ENCODE data around the gene GLYATL3. TPM values are rescaled to one million over a fixed set of nuclear protein-coding genes. Genes with fewer than 3 reads are reported as not detected.

The GLYATL3 gene
- polyA plus RNA-seq, 1 donor (not counting 4 experiments of a cell fraction or from before 2014, with no cell fraction given), result not detected

DNA sequence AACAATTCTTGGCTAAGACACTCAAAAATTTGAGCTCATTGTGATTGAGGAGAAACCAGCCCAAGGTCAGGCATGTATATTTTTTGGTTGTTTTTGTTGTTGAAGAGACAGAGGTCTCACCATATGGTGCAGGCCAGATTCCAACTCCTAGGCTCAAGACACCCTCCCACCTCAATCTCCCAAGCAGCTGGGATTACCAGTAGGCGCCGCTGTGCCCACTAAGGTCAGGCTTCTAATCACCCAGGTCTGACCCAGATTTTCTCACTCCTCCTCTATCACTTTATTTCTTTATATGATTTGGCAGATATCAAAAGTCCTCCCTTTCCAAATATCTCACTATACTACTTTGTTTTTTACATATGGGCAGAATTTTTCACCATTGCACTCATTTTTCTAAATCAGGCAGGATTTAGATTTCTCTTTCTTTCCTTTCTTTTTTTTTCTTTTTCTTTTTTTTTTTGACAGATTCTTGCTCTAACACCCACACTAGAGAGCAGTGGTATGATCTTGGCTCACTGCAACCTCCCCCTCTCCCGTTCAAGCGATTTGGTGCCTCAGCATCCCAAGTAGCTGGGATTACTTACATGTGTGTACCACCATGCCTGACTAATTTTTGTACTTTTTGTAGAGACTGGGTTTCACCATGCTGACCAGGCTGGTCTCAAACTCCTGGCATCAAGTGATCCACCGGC lies 49.0 kb downstream of the GLYATL3 start:
- TF ChIP-seq EZH2 (IDR thresholded peaks at IDR 0.05; ENCODE audit: low read length), result no peak
- TF ChIP-seq, protein P1, sequence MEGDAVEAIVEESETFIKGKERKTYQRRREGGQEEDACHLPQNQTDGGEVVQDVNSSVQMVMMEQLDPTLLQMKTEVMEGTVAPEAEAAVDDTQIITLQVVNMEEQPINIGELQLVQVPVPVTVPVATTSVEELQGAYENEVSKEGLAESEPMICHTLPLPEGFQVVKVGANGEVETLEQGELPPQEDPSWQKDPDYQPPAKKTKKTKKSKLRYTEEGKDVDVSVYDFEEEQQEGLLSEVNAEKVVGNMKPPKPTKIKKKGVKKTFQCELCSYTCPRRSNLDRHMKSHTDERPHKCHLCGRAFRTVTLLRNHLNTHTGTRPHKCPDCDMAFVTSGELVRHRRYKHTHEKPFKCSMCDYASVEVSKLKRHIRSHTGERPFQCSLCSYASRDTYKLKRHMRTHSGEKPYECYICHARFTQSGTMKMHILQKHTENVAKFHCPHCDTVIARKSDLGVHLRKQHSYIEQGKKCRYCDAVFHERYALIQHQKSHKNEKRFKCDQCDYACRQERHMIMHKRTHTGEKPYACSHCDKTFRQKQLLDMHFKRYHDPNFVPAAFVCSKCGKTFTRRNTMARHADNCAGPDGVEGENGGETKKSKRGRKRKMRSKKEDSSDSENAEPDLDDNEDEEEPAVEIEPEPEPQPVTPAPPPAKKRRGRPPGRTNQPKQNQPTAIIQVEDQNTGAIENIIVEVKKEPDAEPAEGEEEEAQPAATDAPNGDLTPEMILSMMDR (optimal IDR thresholded peaks at IDR 0.05 in 1 of 3, IDR thresholded peaks at IDR 0.05 in 1 of 3, conservative IDR thresholded peaks at IDR 0.05 in 1 of 3; ENCODE audit: extremely low read depth in 1 of 3, insufficient read depth in 2 of 3, low read length in 3 of 3), result no peak
- H2AFZ ChIP-seq (ENCODE audit: control insufficient read depth, low read length), result no peak overlapping the region
- no peaks in the 10 kb centered on the region for H4K20me1 ChIP-seq (ENCODE audit: control insufficient read depth, extremely low read depth, insufficient read depth, low read length)
- peaks cover 8% of the 10 kb centered on the region for H3K4me1 ChIP-seq (ENCODE audit: control insufficient read depth, extremely low read depth, insufficient read depth, low read length)
- H3K27ac ChIP-seq (ENCODE audit: control insufficient read depth, insufficient read depth, low read length), result no peak overlapping the region
- H3K4me3 ChIP-seq (ENCODE audit: control insufficient read depth in 2 of 3, extremely low read depth in 1 of 3, insufficient read depth in 2 of 3, low read depth in 1 of 3, low read length in 3 of 3), result no peak overlapping the region
- no peak overlapping the region for H3K4me2 ChIP-seq (ENCODE audit: control insufficient read depth, extremely low read depth, insufficient read depth, low read depth, low read length)
- H3K9ac ChIP-seq (ENCODE audit: control insufficient read depth, extremely low read depth, insufficient read depth, low read length), result no peak overlapping the region
- H3K9me3 ChIP-seq (ENCODE audit: control insufficient read depth, low read depth, low read length), result no peaks in the 10 kb centered on the region
- no peaks in the 10 kb centered on the region for H3K36me3 ChIP-seq (ENCODE audit: control insufficient read depth in 2 of 2, extremely low read depth in 1 of 2, insufficient read depth in 2 of 2, low read length in 2 of 2)
- FAIRE-seq, result no peak
- H3K27me3 ChIP-seq (ENCODE audit: control insufficient read depth, extremely low read depth, insufficient read depth, low read length), result no peaks in the 10 kb centered on the region
- peaks cover 25% of the 10 kb centered on the region for H3K79me2 ChIP-seq (ENCODE audit: control insufficient read depth, insufficient read depth, low read length)
- H3K9me1 ChIP-seq (ENCODE audit: control insufficient read depth, extremely low read depth, insufficient read depth, low read length), result no peaks in the 10 kb centered on the region
- no peak for DNase-seq (ENCODE audit: low read depth, low spot score)
- dilution Hi-C loops (cut with MboI; ENCODE audit: extremely low pct_ligation_motif_present, low sequenced_read_pairs), result no loop called here

DNA sequence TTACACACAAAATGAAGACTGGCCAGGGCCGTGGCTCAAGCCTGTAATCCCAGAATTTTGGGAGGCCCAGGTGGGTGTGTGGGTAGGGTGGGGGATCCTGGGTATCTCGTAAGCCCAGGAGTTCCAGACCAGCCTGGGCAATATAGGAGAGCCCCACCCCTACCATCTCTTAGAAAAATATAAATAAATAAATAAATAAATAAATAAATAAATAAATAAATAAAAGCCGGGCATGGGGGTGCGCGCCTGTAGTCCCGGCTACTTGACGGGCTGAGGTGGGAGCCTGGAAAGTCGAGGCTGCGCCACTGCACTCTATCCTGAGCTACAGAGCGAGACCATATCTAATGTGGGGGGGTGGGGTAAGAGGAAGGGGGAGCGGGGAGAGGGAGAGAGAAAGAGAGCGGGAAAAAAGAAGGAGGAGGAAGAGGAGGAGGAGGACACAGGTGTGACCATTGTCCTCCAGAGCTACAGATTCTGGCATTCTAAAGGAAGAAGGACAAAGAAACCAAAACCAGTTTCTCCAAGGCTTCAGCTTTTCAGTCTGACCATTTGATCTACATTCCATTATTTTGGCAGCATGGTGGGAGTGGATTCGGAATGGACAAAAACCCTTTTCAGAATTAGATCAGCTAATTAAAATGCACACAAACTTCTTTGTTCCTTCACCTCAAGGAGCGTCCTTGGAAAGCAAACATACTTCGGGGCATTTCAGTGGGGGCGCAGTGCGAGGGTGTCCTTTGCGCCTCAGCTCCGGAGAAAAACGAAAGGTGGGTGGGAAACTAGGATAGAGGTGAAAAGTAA lies 50.2 kb downstream of the GLYATL3 start:
- peak overlapping the region; percentile 88 for H2AFZ ChIP-seq (ENCODE audit: control insufficient read depth, low read length)
- DNase-seq (ENCODE audit: low read depth, low spot score) (no peak), FAIRE-seq (no peak)
- TF ChIP-seq EZH2 (IDR thresholded peaks at IDR 0.05; ENCODE audit: low read length), result no peak
- TF ChIP-seq, protein P1 (optimal IDR thresholded peaks at IDR 0.05 in 1 of 3, IDR thresholded peaks at IDR 0.05 in 1 of 3, conservative IDR thresholded peaks at IDR 0.05 in 1 of 3; ENCODE audit: extremely low read depth in 1 of 3, insufficient read depth in 2 of 3, low read length in 3 of 3), result no peak
- peak overlapping the region; percentile 87 to 96 (median 93) for H3K4me3 ChIP-seq (ENCODE audit: control insufficient read depth in 2 of 3, extremely low read depth in 1 of 3, insufficient read depth in 2 of 3, low read depth in 1 of 3, low read length in 3 of 3)
- dilution Hi-C loops (cut with MboI; ENCODE audit: extremely low pct_ligation_motif_present, low sequenced_read_pairs), result no loop called here
- peaks cover 19% of the 10 kb centered on the region for H3K4me1 ChIP-seq (ENCODE audit: control insufficient read depth, extremely low read depth, insufficient read depth, low read length)
- peak overlapping the region; percentile 96 for H3K9ac ChIP-seq (ENCODE audit: control insufficient read depth, extremely low read depth, insufficient read depth, low read length)
- H4K20me1 ChIP-seq (ENCODE audit: control insufficient read depth, extremely low read depth, insufficient read depth, low read length), result no peaks in the 10 kb centered on the region
- peak overlapping the region; percentile 91 for H3K4me2 ChIP-seq (ENCODE audit: control insufficient read depth, extremely low read depth, insufficient read depth, low read depth, low read length)
- H3K27me3 ChIP-seq (ENCODE audit: control insufficient read depth, extremely low read depth, insufficient read depth, low read length), result no peaks in the 10 kb centered on the region
- H3K36me3 ChIP-seq (ENCODE audit: control insufficient read depth in 2 of 2, extremely low read depth in 1 of 2, insufficient read depth in 2 of 2, low read length in 2 of 2), result peaks cover 0 to 8% of the 10 kb centered on the region in 2 experiments
- peaks cover 35% of the 10 kb centered on the region for H3K79me2 ChIP-seq (ENCODE audit: control insufficient read depth, insufficient read depth, low read length)
- H3K9me3 ChIP-seq (ENCODE audit: control insufficient read depth, low read depth, low read length), result no peaks in the 10 kb centered on the region
- no peaks in the 10 kb centered on the region for H3K9me1 ChIP-seq (ENCODE audit: control insufficient read depth, extremely low read depth, insufficient read depth, low read length)
- peak overlapping the region; percentile 92 for H3K27ac ChIP-seq (ENCODE audit: control insufficient read depth, insufficient read depth, low read length)

All from keratinocyte (primary cell).